Endometrial microvascular endothelial cells (primary cell): ENCODE data around the gene TYK2. TPM values are rescaled to one million over a fixed set of nuclear protein-coding genes. Genes with fewer than 3 reads are reported as not detected.

Source experiments
- in situ Hi-C: cut with HindIII; loops from 2 replicates; pipeline ENCODE4 v1.10.0; 2017; ENCODE audit warnings: low sequenced_read_pairs, low pct_unique_long_range_greater_than_20kb; ENCODE audit errors: inconsistent ontology term
- total RNA-seq: library from RNA; depleted of rRNA; stranded (reverse); fragments of >200 nt; gene quantifications from one replicate; pipeline ENCODE4 v1.2.3, GENCODE V29; 2015; ENCODE audit errors: inconsistent ontology term

The TYK2 gene
- total RNA-seq, 1 donor from 2014 or later: 169 TPM

DNA sequence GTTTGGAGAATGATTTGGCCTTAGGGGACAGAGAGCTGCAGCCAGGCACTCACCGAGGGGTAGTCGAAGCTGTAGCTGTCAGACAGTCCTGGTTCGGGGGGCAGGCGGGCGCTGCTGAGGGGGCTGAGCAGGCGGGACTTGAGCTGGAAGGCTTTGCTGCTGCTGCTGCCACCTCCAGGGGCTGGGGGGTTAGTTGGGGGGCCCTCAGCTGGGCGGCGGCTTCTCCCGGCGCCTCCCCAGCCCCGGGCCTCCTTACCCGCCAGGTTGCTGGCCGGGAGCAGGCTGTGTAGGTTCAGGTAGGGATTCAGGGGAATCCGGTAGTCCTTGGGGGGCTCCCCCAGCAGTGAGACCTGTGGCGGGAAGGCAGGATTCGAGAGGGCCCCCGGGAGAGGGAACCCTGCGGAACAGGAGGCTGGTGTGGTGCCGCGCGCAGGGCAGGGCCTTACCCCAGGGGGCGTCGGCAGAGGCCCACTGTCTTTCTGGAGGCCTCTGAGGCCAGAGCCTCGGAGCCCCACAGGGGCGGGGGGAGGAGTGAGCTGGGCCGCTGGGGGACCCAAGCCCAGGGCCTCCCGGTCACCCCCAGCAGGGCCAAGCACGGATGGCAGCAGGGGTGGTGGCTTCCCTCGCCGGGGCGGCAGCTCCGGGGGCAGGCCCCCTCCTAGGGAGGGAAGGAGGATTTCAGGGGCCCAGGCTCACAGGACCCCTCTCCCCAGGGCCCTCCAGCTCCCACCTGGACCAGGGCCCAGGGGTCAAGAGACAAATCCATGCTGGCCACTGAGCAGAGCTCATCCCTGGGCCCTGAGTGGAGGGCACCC is 59.6 kb downstream of the TYK2 start:
- in situ Hi-C loops: no loop called here

- in situ Hi-C loops: no loop called here
Measured at GRCh38 chr19:10318807-10319682, 61.3 kb downstream of the TYK2 start.

- in situ Hi-C loops: no loop called here
Measured at GRCh38 chr19:10317857-10318462, 62.4 kb downstream of the TYK2 start.

- in situ Hi-C loops: no loop called here
Measured at GRCh38 chr19:10317045-10317856, 63.1 kb downstream of the TYK2 start.

GRCh38 chr19:10316229-10317044 is 63.9 kb downstream of the TYK2 start:
- in situ Hi-C loops: no loop called here

DNA sequence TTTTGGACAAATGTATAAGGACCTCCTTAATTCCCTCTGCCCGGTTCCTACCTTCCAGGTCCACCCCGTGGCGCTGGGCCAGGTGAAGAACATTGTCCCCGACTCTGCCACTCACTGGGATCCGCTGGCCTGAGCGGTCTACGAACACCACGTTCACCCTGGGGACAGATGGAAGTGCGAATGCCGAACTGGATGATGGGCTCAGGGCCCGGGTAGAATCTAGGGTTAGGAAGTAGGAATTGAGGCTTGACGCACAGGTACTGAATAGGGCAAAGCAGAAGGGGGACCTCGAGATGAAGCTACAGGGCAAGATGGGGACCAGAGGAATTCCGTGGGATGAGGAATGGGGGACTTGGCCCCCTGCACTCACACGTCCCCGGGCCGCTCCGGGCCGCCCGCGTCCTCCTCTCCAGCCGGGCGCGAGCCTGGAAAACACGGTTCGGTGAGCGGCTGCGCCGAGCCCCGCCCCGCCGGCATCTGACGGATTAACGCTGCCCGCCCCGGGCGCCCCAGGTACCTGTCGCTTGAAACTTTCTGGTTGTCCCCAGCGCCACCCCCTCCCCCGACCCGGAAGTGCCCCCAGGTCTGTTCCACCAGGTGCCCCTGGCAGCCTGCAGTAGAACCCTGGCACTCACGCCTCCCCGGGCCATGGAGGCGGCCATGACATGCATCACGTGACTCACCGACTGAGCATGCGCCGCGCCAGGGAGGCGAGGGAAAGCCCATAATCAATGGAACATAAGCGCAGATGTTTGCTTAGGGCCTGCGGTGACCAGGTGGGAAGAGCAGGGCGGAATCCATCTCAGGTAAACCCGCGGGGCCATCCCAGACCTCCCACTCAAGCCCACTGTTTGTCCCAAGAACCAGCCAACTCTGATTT is 64.8 kb downstream of the TYK2 start, which contains the start of gene FDX2:
Gene FDX2 (minus strand): TSS at position 681 of the 880 bp plus-strand sequence. CDS start 19 bp downstream, at position 662.
- in situ Hi-C loops: no loop called here

DNA sequence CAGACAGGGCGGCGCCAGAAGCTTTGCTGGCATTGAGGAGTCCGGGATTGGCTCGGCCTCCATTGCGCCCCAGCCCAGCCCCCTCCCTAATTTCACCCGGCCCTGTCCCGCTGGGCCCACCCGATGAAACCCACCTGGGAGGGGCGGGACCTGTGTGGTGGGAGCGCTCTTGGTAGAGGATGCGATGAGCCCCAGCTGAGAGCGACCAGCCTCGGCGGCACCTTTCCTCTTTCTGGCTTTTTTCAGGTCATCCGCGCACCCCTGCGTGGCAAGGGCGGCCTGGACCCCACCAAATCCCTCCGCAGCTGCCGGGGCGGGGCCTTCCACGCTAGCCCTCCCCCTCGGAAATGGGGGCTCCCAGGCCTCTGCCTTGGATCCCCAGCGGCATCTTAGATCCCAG is 70.9 kb downstream of the TYK2 start, which contains the start of gene ZGLP1:
Gene ZGLP1 (minus strand): TSS at position 393 of the 400 bp plus-strand sequence.
- in situ Hi-C loops: no loop called here

DNA sequence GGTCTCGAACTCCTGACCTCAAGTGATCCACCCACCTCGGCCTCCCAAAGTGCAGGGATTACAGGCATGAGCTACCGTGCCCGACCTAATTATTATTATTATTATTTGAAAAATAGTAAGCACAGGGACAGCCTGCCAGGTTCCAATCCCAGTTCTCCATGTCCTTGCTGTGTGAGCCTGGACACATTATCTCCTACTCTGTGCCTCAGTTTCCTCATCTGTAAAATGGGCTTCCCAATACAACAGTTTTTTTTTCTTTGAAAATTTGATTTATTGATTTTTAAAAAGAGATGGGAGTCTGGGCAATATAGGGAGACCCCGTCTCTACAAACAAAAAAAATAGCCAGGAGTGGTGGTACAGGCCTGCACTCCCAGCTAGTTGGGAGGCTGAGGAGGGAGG is 74.0 kb downstream of the TYK2 start:
- in situ Hi-C loops: no loop called here

DNA sequence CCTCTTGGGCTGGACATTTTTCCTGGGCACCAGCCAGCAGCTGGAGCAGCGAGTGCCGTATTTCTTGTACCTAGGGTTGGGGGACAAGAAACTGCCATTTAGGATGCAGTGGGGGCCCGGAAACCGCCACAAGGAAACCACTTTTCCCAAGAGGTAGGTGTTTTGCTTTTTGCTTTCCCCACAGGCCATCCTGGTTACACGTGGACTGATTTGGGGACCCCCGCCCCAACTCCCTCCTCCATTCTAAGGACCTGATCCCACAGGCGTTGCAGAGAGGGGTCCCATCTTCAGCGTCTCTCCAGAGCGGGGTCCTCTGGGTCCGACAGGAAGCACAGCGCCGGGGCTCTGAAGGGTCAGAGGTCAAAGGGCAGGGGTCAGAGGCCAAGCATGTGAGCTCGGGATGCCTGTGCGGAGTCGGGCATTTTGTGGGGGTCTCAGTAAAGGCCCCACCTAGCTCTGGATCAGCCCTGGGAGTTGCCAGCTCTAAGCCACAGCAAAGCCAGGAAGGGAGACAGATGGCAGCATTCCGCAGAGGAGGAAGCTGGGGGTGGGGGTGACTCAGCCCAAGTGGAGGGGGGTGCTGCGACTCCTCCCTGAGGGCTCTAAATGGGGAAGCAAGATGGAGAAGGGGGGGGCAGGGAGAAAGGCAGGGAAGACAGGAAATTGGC is 75.1 kb downstream of the TYK2 start:
- in situ Hi-C loops: no loop called here

Other genes with a start within 250 kb of the TYK2 start
- 134 TPM for gene DNMT1, start 185.6 kb downstream of the TYK2 start, total RNA-seq
- gene S1PR2, start 149.2 kb downstream of the TYK2 start, total RNA-seq: 1.7 TPM
- gene MRPL4, start 128.4 kb downstream of the TYK2 start, total RNA-seq: 117 TPM
- 87.4 TPM for gene ICAM1, start 109.5 kb downstream of the TYK2 start, total RNA-seq
- gene ICAM4, start 93.6 kb downstream of the TYK2 start, total RNA-seq: 2.1 TPM
- gene ICAM5, start 90.6 kb downstream of the TYK2 start, total RNA-seq: not detected
- gene ZGLP1, start 70.8 kb downstream of the TYK2 start, total RNA-seq: under 0.01 TPM
- gene FDX2, start 64.6 kb downstream of the TYK2 start, total RNA-seq: 52.8 TPM
- gene RAVER1, start 47.0 kb downstream of the TYK2 start, total RNA-seq: 28.1 TPM
- 11.8 TPM for gene ICAM3, start 40.9 kb downstream of the TYK2 start, total RNA-seq
- gene CDC37, start 23.0 kb upstream of the TYK2 start, total RNA-seq: 344 TPM
- gene PDE4A, start 40.0 kb upstream of the TYK2 start, total RNA-seq: 6.6 TPM
- 90.3 TPM for gene KEAP1, start 122.8 kb upstream of the TYK2 start, total RNA-seq
- 2.0 TPM for gene S1PR5, start 136.9 kb upstream of the TYK2 start, total RNA-seq
- gene ATG4D, start 163.3 kb upstream of the TYK2 start, total RNA-seq: 31.9 TPM
- 10.2 TPM for gene KRI1, start 185.4 kb upstream of the TYK2 start, total RNA-seq
- 2.0 TPM for gene CDKN2D, start 188.4 kb upstream of the TYK2 start, total RNA-seq
- not detected for gene AP1M2, start 206.7 kb upstream of the TYK2 start, total RNA-seq
- gene SLC44A2, start 245.0 kb upstream of the TYK2 start, total RNA-seq: 70.4 TPM